Mucosa of descending colon (tissue), 3 donors: ENCODE measurements around the gene IFITM1. TPM values are rescaled to one million over a fixed set of nuclear protein-coding genes. Genes with fewer than 3 reads are reported as not detected.
"Not testable (repeated sequence)": the region's sequence is repeated elsewhere in the genome, so short reads cannot be mapped to it uniquely, and the experiment has no call there.

Experiments
- ATAC-seq: fragments of 200-7000 bp; cut with Tn5 transposase; one replicate; pipeline ENCODE4 v1.9.1; 2020; ENCODE audit warnings: mild to moderate bottlenecking, moderate library complexity
- DNase-seq, 3 donors: peaks; one replicate each; pipeline ENCODE4 v3.0.0-alpha.2; 2020
- H3K36me3 ChIP-seq: fragments of 200-600 bp; one replicate; pipeline ENCODE4 v1.8.0; 2021; ENCODE audit warnings: low read depth, mild to moderate bottlenecking
- H3K4me1 ChIP-seq: fragments of 200-600 bp; one replicate; pipeline ENCODE4 v1.8.0; 2021; ENCODE audit warnings: low read depth, mild to moderate bottlenecking
- H3K4me3 ChIP-seq: fragments of 200-600 bp; one replicate; pipeline ENCODE4 v1.8.0; 2021; ENCODE audit warnings: mild to moderate bottlenecking
- H3K9me3 ChIP-seq: fragments of 200-600 bp; one replicate; pipeline ENCODE4 v1.8.0; 2021; ENCODE audit warnings: mild to moderate bottlenecking
- CTCF ChIP-seq: fragments of 200-600 bp; IDR thresholded peaks from one replicate; pipeline ENCODE4 v1.8.0; 2022; ENCODE audit warnings: antibody characterized with exemption, mild to moderate bottlenecking
- intact Hi-C, 2 donors: fragments of 100-400 bp; cut with DNase I in 1 of 2; cut with micrococcal nuclease in 1 of 2; formaldehyde crosslinking; loops; one replicate each; pipeline versions ENCODE4 v1.11.0 to v1.11.1; 2022; cut with DNase I, micrococcal nuclease
- total RNA-seq, 3 donors: library from RNA; stranded (reverse); fragmentation: NEBNext Ultra II Directional in 2 of 3; extraction: Animal tissue kit (Norgen Biotek cat#: 25700) in 2 of 3; gene quantifications; one replicate each; pipeline versions ENCODE4 v1.2.1 to v1.2.4, GENCODE V29; 2021 to 2023
- donor health status: DM: no; HTN: no; CAD: no; lungs with moderate emphysema.
- donor health status: DM: no; HTN: no; CAD: no.
- donor health status: DM: no; HTN: yes; CAD: no.

The IFITM1 gene
- total RNA-seq, 3 donors from 2014 or later = 80.2 to 182 (median 87.3) TPM

- H3K4me1 ChIP-seq = peaks cover 31% of the 10 kb centered on the region
- no peaks in the 10 kb centered on the region for H3K36me3 ChIP-seq
- DNase-seq (peak in 2 of 3 donors; percentile 53 to 55), ATAC-seq (no peak)
- no peaks in the 10 kb centered on the region for H3K9me3 ChIP-seq
- TF ChIP-seq CTCF = no peak
- intact Hi-C loops = no loop called here
- H3K4me3 ChIP-seq = no peak overlapping the region
Observed at GRCh38 chr11:313304-313786, 495 bp upstream of the IFITM1 start.

GRCh38 chr11:314554-314875 is 675 bp downstream of the IFITM1 start:
- intact Hi-C loops, H3K36me3 ChIP-seq, ATAC-seq, DNase-seq, H3K9me3 ChIP-seq: not testable (repeated sequence)
- Histone ChIP-seq H3K4me1 (peaks cover 31% of the 10 kb centered on the region), H3K4me3 (peak overlapping the region; percentile 26)

- ATAC-seq (no peak), DNase-seq (peak in 2 of 3 donors; percentile 43 to 57)
- Histone ChIP-seq H3K4me3 (peak overlapping the region; percentile 0), H3K36me3 (no peaks in the 10 kb centered on the region), H3K9me3 (no peaks in the 10 kb centered on the region), H3K4me1 (peaks cover 31% of the 10 kb centered on the region)
- no peak for TF ChIP-seq CTCF
- intact Hi-C loops = no loop called here
Observed at GRCh38 chr11:315051-315481, 1.2 kb downstream of the IFITM1 start.

GRCh38 chr11:315516-315994 is 1.7 kb downstream of the IFITM1 start:
- Histone ChIP-seq H3K4me1 (peaks cover 31% of the 10 kb centered on the region), H3K36me3 (no peaks in the 10 kb centered on the region), H3K9me3 (no peaks in the 10 kb centered on the region), H3K4me3 (peak overlapping the region; percentile 0)
- intact Hi-C loops = no loop called here
- DNase-seq (peak in 1 of 3 donors; percentile 59), ATAC-seq (no peak)
- no peak for TF ChIP-seq CTCF

GRCh38 chr11:316031-316701 is 2.3 kb downstream of the IFITM1 start:
- no peaks in the 10 kb centered on the region for H3K36me3 ChIP-seq
- peaks cover 31% of the 10 kb centered on the region for H3K4me1 ChIP-seq
- TF ChIP-seq CTCF = no peak
- intact Hi-C loops = no loop called here
- DNase-seq (peak in 2 of 3 donors; percentile 61 to 75), ATAC-seq (no peak)
- no peaks in the 10 kb centered on the region for H3K9me3 ChIP-seq
- H3K4me3 ChIP-seq = peak overlapping the region; percentile 0

GRCh38 chr11:316891-317301 is 3.1 kb downstream of the IFITM1 start:
- H3K36me3 ChIP-seq = no peaks in the 10 kb centered on the region
- H3K4me1 ChIP-seq = peaks cover 31% of the 10 kb centered on the region
- ATAC-seq = no peak
- DNase-seq = no peak
- no peaks in the 10 kb centered on the region for H3K9me3 ChIP-seq
- intact Hi-C loops = no loop called here
- H3K4me3 ChIP-seq = no peak overlapping the region
- TF ChIP-seq CTCF = no peak

- DNase-seq, H3K36me3 ChIP-seq, intact Hi-C loops, ATAC-seq, H3K9me3 ChIP-seq, H3K4me3 ChIP-seq: not testable (repeated sequence)
- H3K4me1 ChIP-seq = peaks cover 30% of the 10 kb centered on the region
Observed at GRCh38 chr11:317668-318404, 4.0 kb downstream of the IFITM1 start.

- H3K4me3 ChIP-seq, H3K36me3 ChIP-seq, intact Hi-C loops, H3K9me3 ChIP-seq: not testable (repeated sequence)
- DNase-seq = peak in 1 of 3 donors; percentile 59
- peak; percentile 61 for ATAC-seq
- H3K4me1 ChIP-seq = peaks cover 22% of the 10 kb centered on the region
Observed at GRCh38 chr11:318405-319120, 4.7 kb downstream of the IFITM1 start.
